ENCODE results near the gene VPS13A.
"Not testable (repeated sequence)": the region's sequence is repeated elsewhere in the genome, so short reads cannot be mapped to it uniquely, and the experiment has no call there.

VPS13A gene

DNA sequence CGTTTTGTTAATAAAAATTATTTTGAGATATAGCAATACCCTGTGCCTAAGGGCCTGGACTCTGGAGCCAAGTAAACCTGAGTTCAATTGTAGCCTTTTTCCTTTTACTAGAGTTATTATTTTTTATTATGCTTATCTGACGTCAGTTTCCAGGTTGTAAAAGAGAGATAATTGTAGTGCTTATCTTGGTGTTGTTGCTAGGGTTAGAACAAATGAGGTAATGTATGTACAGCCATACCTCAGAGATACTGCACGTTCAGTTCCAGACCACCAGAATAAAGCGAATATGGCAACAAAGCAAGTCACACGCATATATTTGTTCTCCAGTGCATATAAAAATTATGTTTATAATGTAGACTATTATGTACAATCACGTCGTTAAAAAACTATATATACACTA is 215.0 kb downstream of the VPS13A start:
- TF ChIP-seq, protein P1, sequence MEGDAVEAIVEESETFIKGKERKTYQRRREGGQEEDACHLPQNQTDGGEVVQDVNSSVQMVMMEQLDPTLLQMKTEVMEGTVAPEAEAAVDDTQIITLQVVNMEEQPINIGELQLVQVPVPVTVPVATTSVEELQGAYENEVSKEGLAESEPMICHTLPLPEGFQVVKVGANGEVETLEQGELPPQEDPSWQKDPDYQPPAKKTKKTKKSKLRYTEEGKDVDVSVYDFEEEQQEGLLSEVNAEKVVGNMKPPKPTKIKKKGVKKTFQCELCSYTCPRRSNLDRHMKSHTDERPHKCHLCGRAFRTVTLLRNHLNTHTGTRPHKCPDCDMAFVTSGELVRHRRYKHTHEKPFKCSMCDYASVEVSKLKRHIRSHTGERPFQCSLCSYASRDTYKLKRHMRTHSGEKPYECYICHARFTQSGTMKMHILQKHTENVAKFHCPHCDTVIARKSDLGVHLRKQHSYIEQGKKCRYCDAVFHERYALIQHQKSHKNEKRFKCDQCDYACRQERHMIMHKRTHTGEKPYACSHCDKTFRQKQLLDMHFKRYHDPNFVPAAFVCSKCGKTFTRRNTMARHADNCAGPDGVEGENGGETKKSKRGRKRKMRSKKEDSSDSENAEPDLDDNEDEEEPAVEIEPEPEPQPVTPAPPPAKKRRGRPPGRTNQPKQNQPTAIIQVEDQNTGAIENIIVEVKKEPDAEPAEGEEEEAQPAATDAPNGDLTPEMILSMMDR (IDR thresholded peaks at IDR 0.05; ENCODE audit: unreplicated experiment in 3 of 3), result no peak
- Mint-ChIP-seq H3K27ac (no peak overlapping the region), H3K4me1 (no peaks in the 10 kb centered on the region), H3K36me3 (ENCODE audit: low read depth) (peaks cover 33% of the 10 kb centered on the region), H3K4me3 (no peak overlapping the region), H3K9me3 (peaks cover 9% of the 10 kb centered on the region), H3K27me3 (ENCODE audit: low read depth) (no peaks in the 10 kb centered on the region)

DNA sequence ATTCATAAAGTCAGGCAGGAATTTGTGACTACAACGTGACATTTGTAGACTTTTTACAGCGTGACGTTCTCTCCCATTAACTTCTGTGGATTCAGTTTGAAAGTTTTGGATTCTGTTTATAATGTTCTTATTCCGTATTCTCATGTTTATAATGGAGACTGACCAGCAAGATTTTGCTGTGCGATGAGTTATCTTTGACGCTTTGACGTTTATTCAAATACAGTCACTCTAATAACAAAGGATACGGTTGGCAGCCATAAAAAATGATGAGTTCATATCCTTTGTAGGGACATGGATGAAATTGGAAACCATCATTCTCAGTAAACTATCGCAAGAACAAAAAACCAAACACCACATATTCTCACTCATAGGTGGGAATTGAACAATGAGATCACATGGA is 221.2 kb downstream of the VPS13A start:
- H3K36me3 Mint-ChIP-seq (ENCODE audit: low read depth); H3K9me3 Mint-ChIP-seq; H3K27ac Mint-ChIP-seq; H3K4me1 Mint-ChIP-seq; H3K4me3 Mint-ChIP-seq; H3K27me3 Mint-ChIP-seq (ENCODE audit: low read depth): not testable (repeated sequence)

DNA sequence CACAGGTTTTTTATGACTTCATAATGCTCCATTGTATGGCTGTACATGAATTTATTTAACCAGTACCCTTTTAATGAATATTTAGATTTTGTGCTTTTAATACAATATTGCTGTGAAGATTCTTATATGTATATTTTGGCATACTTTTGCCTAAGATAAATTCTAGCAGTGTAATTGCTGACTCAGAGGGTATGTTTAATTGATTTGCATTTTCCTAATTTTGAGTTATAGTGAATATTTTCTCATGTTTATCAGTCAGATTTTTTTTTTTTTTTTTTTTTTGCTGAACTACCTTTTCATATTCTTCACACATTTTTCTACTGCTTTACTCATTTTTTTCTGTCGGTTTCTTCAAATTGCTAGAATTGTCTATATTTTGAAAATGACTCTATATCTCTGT is 222.6 kb downstream of the VPS13A start:
- H3K4me1 Mint-ChIP-seq, result no peaks in the 10 kb centered on the region
- TF ChIP-seq, protein P1 (IDR thresholded peaks at IDR 0.05; ENCODE audit: unreplicated experiment in 3 of 3), result no peak
- no peak overlapping the region for H3K4me3 Mint-ChIP-seq
- H3K9me3 Mint-ChIP-seq, result peaks cover under 1% of the 10 kb centered on the region
- no peaks in the 10 kb centered on the region for H3K27me3 Mint-ChIP-seq (ENCODE audit: low read depth)
- H3K27ac Mint-ChIP-seq, result no peak overlapping the region
- H3K36me3 Mint-ChIP-seq (ENCODE audit: low read depth), result peaks cover 9% of the 10 kb centered on the region

DNA sequence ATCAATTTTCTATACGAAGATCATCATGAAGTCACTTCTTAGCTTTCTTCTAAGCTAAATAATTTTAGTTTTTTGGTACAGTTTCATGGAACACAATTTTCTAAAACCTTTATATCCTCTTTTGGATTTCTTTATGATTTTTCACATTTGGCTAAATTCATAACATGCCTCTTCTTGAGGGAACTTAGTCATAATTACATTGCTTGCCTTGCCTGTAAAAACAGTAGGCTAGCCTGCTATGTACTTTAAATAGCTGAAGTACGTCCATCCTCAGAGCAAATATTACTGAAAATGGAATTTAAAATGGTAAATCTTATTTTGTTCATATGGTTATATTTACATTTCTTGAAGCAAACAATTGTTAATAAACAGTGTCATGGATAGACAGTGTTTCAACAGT is 225.0 kb downstream of the VPS13A start:
- no peaks in the 10 kb centered on the region for H3K27me3 Mint-ChIP-seq (ENCODE audit: low read depth)
- no peaks in the 10 kb centered on the region for H3K4me1 Mint-ChIP-seq
- TF ChIP-seq, protein P1 (IDR thresholded peaks at IDR 0.05; ENCODE audit: unreplicated experiment in 3 of 3), result no peak
- H3K4me3 Mint-ChIP-seq, result no peak overlapping the region
- peaks cover 31% of the 10 kb centered on the region for H3K36me3 Mint-ChIP-seq (ENCODE audit: low read depth)
- peaks cover 12% of the 10 kb centered on the region for H3K9me3 Mint-ChIP-seq
- H3K27ac Mint-ChIP-seq, result no peak overlapping the region

DNA sequence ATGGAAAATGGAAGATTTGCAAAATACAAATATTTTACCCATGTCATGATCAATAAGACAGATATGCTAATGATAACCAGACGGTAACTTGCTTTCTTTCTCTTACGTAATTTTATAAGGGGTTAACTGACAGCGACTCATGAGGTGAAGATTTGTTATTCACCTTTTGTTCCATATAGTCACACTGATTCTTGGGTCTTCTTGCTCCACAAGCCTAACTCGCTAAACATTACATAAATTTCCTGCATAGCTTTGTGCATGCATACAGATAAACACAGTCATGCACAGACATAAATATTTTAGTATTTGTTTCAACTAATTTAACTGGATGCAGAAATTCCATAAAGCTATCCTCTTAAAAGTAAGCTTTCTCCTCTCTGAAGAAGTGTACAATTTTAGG is 225.9 kb downstream of the VPS13A start:
- Mint-ChIP-seq H3K9me3 (peaks cover 18% of the 10 kb centered on the region), H3K27me3 (ENCODE audit: low read depth) (no peaks in the 10 kb centered on the region), H3K4me3 (no peak overlapping the region), H3K27ac (no peak overlapping the region), H3K4me1 (no peaks in the 10 kb centered on the region), H3K36me3 (ENCODE audit: low read depth) (peaks cover 40% of the 10 kb centered on the region)
- TF ChIP-seq, protein P1 (IDR thresholded peaks at IDR 0.05; ENCODE audit: unreplicated experiment in 3 of 3), result no peak

DNA sequence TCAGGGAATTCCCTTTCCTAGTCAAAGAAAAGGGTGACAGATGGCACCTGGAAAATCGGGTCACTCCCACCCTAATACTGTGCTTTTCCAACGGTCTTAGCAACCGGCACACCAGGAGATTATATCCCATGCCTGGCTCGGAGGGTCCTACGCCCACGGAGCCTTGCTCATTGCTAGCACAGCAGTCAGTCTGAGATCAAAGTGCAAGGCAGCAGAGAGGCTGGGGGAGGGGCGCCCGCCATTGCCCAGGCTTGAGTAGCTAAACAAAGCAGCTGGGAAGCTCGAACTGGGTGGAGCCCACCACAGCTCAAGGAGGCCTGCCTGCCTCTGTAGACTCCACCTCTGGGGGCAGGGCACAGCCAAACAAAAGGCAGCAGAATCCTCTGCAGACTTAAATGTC is 231.2 kb downstream of the VPS13A start:
- not testable (repeated sequence) for H3K27me3 Mint-ChIP-seq (ENCODE audit: low read depth); H3K27ac Mint-ChIP-seq; H3K4me3 Mint-ChIP-seq; H3K4me1 Mint-ChIP-seq
- H3K9me3 Mint-ChIP-seq, result peaks cover 37% of the 10 kb centered on the region
- H3K36me3 Mint-ChIP-seq (ENCODE audit: low read depth), result peaks cover 64% of the 10 kb centered on the region

DNA sequence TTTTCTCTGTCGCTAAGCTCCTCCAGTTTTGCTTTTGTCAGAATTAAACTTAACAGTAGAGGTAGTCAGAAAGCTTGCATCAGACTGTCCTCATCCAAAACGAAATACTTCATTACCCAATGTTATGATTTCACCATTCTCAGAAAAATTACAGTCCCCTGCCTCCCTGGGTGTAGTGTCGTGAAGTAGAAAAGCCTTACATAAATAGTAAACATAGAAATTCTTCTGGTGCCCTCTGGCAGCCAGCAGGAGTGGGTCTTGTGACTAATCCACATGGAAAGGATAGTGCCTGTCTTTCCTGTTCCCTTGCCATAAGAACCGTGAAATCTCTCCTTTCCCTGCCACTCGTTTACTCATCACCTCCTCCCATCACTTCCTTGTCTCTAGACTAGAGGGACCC is 240.2 kb downstream of the VPS13A start:
- Mint-ChIP-seq H3K9me3 (no peaks in the 10 kb centered on the region), H3K27me3 (ENCODE audit: low read depth) (no peaks in the 10 kb centered on the region), H3K4me1 (no peaks in the 10 kb centered on the region), H3K36me3 (ENCODE audit: low read depth) (peaks cover 15% of the 10 kb centered on the region), H3K27ac (no peak overlapping the region), H3K4me3 (no peak overlapping the region)
- TF ChIP-seq, protein P1 (IDR thresholded peaks at IDR 0.05; ENCODE audit: unreplicated experiment in 3 of 3), result no peak

Data from nephron (organoid).